Germinal center (tissue), 1 donor: ENCODE data around the gene ERBB4.
"Not testable (repeated sequence)": the region's sequence is repeated elsewhere in the genome, so short reads cannot be mapped to it uniquely, and the experiment has no call there.

Source experiments
- DNase-seq: peaks from one replicate; pipeline ENCODE4 v3.0.0; 2012; ENCODE audit warnings: mixed read lengths, low spot score

Gene ERBB4

DNA sequence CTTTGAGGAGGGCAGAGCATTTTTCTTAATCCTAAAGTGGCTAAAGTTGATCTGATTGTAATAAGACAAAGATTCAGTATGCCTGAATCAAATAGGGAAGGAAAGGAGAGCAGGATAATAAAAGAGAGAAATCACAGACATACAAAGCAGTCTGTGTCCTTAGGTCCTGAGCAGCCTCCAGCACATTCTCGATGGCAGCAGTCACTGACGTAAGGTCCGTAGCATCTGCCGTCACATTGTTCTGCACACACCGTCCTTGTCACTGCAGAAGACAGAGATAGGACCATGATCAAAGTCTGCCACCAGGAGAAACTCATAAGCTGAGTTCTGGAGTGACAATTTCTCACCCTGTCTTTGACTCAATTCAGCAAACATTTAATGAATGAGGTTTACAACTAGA, 813.7 kb downstream of the ERBB4 start:
- no peak for DNase-seq

DNA sequence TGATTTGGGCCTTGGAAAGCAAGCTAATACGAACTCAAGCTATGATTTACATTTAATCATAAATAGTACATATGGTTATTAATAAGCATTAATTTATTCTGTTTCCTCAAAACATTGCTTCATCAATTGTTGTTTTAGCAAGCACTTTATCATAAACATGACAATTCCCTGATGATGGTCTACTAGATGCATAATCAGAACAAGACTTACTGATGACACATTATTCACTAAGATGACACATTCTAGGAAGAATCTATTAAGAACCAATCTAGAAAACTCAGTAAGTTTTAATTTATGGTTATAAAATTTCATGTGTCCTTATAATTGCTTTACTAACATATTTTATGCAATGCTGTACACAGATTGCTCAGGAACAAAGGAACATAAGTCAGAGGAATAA, 815.2 kb downstream of the ERBB4 start:
- no peak for DNase-seq

DNA sequence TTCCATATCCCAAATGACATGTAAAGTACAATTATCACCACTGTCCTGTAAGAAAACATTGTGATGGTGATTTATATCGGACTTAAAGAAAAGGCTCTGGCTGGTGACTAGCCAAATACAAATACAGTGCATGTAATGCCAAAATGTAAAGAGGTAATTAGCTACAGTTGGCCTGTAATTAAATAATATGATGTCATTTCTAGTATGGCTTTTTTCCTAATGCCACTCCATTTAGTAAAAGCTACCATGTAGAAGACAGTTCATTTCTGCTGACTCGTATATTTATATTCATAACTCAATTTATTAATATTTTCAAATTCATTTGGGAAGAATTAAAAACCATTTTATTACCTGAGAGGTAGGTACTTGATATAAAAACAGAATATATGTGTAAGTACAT, 815.7 kb downstream of the ERBB4 start:
- no peak for DNase-seq

DNA sequence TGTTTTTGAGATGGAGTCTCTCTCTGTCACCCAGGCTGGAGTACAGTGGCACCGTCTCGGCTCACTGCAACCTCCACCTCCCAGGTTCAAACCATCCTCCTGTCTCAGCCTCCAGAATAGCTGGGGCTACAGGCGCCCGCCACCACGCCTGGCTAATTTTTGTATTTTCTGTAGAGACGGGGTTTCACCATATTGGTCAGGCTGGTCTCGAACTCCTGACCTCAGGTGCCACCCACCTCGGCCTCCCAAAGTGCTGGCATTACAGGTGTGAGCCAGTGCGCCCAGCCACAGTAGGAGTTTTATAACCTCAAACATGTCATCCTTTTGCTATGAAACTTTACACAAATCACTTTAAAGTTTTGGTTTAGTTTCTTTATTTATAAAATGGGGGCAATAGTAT, 816.7 kb downstream of the ERBB4 start:
- not testable (repeated sequence) for DNase-seq

DNA sequence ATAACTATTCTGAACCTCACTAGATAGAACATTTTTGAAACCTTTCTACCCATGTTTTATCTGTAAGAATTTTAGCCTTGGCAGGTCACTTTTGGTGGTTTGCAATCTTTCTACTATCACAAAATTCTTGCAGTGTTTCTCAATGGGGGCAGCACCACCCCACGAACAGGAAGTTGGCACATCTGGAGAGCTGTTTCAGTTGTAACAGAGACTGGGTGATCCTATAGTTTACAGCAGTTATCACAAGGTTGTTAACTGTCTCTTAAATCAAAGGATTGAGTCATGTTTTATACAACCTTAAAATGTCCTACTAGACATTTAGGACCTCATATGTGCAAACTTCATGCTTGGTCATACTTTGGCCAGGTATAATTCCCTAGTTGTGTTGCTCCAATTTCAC, 829.2 kb downstream of the ERBB4 start:
- DNase-seq = no peak

DNA sequence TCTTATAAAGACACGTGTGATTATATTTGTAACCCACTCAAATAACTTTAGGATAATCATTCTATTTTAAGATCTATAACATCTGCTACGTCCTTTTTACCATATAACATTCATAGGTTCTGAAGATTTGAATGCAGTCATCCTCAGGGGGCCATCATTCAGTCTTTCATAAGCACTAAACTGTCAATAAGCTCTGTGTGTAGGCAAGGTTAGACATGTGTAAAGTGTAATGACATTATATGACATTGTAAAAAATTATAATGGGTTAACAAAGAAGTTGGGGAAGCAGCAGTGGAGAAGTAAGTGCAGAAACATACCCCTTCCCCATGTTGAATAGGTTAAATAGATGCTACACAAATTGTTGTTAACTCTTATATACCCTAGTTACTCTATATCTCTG, 845.9 kb downstream of the ERBB4 start:
- no peak for DNase-seq

DNA sequence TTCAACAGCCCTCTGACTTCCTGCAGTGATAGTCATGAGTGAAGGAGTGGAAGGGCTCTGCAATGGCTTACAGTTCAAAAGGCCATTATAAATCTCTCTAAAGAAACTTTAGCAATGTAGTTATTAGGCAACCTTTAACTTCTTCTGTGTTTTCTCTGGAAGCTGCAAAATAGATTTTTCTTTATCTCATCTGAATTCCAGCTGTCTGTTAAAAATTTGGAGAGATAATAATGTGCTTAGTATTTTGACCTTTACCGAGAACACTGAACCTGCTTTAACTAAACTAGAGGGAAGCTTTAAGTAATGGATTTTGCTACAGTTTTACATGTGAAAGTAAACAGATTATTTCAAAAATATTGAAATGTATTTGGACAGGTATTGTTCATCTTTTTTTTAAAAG, 847.9 kb downstream of the ERBB4 start:
- no peak for DNase-seq

DNA sequence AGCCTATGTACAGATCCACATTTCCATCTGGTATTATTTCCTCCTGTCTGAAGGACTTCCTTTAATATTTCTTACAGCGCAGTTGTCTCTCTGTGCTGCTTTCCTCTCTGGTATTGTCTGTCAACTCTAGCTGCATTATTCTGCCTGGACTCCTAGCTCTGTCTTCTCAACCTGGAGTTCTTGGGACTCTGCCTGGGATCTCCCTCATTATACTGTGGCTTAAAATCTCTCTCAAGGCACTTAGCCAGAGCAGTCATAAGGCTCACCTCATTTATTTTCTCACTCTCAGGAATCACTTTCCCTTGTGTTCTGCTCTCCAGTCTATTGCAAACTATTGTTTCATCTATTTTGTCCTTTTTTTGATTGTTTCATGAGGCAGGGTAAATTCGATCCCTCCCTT, 850.4 kb downstream of the ERBB4 start:
- no peak for DNase-seq

DNA sequence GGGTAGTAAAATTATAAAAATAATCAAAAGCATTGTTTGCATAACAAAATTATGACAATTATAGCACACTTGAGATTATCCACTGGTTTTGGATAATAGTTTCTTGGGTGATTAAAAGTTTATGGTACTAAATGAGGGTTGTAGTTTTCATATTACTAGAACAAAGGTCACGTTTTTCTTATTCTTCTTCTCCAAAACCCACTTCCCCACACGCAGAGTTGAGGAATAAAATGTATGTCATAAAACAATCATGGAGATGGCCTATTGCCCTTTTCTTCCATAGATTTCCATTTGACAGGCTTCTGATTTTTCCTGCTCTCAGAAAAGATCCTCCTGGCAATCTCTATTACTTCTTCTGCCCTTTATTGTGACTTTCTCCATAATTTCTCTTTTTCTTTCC, 863.9 kb downstream of the ERBB4 start:
- no peak for DNase-seq

DNA sequence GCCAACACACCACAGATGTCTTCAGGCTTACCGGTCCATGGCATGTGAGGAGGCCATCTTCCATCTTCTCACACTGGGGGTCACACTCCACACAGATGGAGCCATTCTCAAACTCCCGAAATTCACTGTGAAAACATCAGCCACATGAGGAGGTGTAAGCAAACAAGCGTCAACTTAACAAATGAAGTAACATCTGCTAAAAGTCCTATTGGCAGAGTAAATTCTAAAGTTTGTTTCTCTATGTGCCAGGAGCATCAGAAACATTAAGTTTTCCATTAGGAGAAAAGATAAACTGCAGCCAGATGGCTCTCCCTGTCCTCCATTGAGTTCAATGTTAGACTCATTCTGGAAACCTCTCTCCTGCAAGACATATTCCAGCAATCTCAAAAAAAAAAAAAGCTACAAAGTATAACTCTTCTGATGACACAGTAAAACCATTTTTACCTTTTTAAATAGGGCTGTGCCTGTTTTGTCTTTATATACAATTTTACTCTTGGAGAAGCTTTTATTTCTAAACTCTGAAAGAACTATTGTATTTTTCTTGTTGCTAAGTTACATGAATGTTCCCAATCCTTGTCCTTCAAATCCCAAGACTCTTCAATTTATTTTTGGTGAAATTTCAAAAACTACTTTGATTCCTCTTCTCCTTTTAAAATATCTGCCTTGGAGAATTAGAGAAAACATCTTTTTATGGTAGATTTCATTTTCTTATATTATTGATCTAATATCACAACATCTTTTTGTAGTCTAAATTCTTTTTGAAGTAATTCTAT, 865.3 kb downstream of the ERBB4 start:
- DNase-seq = no peak

DNA sequence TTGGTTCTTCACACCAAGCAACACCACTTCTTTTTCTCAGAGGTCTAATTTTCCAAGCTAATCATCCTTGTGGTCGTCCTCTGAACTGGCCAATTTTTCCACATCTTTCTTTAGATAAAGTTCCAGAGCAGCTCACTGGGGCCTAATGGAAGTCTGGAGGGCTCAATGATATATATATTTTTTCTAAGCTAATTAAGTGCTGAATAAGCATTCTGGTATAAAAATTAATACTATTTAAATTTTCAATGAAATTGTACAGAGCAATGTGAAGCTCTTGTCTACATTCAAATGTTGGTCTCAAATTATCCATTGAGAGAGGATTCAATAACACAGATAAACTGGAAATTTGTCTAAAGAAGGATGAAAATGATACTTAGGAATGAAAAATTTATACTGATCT, 866.6 kb downstream of the ERBB4 start:
- no peak for DNase-seq

DNA sequence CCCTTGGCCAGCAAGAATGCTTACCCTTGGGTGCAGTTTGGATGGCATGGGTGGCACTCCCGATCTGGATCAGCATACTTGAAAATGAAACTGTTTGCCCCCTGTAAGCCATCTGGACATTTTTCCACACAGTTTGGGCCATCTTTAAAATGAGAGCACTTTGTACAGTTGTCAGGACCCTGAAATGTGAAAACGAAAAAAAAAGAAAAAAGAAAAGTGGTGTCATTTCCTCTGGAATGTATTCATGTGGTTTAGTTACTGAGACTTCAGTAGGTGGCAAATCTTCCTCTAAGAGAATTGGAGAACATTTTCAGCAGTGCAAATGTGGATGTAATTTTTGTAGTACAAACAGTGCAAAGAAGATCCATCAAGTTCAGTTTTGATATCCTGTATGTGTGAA, 873.3 kb downstream of the ERBB4 start:
- DNase-seq = no peak

DNA sequence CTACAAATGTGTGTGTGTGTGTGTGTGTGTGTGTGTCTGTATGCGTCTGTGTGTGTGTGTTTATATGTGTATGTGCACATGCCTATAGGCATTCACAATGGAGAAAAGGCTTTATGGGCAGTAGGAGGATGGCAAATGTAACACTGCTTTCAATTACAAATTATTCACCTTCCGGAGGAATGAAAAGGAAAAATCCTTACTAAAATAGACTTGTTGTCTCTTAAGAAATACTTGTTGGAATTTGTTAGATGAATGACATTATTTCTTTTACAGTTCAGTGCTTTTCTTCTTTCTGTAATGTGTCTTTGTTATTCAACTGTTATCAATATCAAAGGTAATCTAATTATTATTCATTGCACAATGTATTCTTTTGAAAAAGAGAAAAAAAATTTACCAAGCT, 874.3 kb downstream of the ERBB4 start:
- DNase-seq = no peak

DNA sequence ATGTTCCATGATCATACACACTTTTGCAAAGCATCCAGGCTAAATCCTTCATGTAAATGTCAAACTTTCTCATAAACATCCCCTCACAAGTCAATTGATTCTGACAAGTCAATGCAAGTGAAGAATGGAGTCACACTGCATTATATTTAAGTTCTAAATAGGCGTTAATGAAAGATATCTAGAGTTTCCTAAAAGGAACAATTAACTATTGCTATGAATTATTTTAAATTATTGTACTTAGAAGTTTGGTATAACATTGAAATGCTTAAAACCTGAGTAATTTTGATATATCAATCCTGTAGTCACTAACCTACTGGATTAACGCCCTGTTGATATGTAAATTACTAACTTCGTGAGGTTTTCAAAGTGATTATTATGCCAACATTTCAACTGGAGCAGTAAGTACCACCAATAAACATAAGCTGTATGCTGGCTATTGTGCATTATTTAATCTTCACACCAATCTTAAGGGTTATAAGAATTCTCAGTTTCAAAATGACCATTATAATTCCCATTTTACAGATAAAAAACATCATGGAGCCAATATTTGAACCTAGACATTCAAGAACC, 884.3 kb downstream of the ERBB4 start:
- DNase-seq = no peak

DNA sequence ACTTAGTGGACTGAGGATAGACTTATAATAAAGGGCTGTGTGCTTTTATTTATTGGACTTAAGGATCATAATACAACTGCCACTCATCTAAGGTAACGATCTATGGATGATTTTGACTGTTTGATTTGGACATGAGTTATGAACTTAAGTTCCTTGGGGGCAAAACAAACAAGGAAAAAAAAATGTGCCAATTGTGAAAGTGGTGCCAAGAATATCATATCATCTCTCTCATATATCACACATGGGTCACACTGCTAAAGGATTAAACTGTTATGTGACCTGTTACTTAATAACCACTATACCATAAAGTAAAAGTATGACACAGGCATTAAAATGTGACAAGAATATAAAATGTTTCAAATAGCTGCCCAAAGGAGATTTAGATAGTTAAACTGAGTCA, 886.3 kb downstream of the ERBB4 start:
- no peak for DNase-seq

DNA sequence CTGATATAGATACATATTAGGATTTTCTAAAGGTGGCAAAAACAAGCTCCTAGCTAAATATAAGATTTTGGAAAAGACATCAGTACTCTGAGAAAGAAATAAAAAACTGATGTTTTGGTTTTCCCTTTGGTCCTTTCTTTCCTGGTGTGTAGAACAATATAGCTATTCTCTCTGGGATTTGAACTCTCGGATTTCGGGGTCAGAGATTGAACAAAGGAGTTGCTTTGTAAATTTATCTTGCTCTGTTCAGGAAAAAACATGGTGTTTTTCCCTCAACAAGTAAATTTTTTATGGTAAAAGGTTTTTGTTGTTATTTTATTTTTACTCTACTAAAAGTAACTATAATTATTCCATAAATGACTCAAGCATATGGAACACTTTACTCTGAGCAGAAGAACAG, 889.3 kb downstream of the ERBB4 start:
- no peak for DNase-seq

DNA sequence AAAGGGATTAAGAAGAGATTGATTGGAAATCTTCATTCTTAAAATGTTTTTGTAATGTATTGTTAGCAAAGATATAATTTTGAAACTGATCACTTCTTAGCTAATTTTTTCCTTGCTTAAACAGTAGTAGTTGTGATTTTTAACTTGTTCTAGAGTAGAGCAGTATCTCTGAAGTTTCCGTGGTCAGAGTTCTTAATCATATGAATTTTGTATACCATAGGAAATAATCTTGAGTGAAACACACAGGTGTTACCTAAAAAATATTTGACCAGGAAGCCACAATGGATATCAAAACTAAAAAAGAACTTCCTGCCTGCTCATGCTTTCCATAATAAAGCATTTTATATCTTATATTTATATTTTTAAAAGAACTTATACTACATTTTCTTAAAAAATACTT, 907.1 kb downstream of the ERBB4 start:
- DNase-seq = no peak

DNA sequence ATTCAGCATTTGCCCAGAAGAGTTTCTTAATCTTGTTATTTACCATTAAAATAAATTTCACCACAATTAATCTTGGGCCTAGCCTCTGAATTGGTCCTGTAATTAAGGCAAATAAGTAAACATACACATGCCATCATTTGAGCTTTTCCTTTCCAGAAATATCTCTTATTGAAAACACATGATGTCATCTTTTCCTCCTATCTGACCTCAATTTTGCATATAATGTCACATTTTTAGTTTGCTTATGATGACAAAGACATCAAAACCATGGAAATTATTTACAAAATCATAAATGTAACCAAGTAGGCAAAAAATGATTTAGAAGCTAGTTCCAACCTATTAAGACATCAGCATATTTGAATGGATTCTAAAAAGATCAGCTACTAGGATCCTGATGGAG, 915.5 kb downstream of the ERBB4 start:
- DNase-seq = no peak

DNA sequence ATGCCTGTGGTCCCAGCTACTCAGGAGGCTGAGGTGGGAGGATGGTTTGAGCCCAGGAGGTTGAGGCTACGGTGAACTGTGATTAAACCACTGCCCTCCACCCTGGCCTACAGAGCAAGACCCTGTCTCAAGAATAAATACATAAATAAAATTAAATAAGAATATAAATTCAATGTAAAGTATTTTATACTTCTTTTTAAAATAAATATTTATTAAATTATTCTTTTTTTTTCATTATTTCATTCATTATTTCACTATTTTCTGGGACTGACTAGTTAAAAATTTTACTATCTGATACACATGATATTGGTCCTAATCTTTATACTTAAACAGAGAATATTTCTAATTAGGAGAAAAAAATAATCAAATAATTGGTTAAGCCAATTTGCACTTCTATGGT, 917.6 kb downstream of the ERBB4 start:
- DNase-seq = no peak

DNA sequence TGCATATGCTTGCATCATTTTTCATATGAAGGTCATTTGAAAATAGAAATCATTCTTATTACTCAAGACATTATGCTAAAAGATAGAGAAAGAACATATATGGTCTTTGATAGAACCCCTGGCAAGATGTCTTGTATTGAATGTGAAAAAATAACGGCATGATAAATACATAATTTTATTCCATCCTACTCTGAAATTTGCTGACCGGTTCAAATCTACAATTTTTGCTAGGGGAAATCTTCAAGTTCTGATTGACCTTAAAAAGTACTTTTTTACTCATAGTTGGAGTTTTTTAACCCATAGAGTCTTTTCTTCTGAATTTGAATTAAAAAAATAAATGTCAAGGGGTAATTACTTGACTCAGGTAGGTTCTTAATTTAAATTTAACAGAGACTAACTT, 920.8 kb downstream of the ERBB4 start:
- DNase-seq = no peak

DNA sequence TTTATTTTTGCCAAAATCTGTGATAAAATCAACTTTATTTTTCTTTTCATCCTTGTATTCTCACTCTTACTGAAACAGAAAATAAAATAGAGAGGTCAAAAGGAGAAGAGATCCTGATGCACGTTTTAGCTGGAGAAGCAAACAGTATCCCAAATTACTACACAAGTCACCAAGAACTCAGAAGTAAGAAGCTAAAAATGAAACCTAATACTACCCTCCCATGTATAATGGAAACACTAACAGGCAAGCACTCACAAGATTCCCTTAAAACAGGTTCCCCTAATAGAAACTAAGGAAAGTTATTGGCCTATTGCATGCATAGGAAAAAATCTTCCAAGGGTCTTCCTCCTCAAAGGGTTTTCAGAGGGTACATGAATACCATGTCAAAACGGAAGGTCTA, 927.0 kb downstream of the ERBB4 start:
- DNase-seq = no peak

DNA sequence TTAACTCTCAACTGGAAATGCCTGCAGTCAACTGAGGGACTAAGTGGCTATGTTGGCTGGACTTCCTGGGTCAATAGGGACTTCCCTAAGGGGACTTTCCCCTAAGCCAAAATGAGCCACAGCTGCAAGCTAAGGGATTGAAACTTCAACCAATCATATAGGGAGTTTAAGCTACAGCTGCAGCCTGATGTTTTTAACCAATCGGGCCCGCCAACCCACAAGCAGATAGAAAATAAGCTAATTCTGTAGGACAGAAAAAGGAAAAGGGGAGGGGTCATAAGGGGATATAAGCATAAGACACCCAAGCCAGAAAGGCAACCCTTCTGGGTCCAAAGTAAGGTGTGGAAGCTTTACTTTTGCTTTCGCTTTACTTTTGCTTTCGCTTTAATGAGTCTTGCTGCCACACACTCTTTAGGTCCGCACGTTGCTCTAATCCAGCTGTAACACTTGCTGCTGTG, 927.5 kb downstream of the ERBB4 start:
- DNase-seq = no peak

DNA sequence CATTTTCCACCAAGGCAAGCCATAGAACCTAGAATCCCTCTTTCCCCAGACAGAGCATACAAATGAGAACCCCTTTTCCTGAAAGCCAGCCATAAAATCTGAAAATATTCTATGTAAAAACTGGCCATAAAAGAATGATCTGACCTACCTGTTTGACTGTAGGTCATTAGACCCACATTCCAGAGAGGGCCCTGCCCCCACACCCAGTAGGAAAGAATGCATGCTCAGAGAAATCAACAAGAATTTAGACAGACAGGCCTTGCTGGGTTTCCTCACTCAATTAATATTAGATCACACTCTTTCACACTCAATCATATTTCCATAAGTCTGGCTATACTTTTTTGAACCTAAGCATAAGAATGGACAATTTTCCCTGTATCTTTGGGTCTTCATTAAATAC, 929.5 kb downstream of the ERBB4 start:
- DNase-seq = no peak

DNA sequence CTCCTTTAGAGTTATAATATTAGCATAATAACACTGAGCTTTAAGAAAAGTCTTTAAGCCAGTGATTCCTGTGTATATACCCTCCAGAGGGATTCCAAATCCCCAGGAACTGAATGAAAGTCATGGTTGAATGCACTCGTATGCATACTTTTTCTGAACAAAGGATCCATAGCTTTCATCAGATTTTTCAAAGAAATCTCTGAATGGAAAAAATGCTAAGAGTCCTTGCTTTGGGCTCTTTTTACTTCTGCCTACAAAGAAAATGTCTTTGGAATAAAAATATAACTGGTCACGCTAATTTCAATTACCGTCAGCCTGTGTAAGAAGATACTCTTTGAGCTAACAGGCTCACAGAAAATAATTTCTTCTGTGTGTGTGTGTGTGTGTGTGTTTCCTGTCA, 939.5 kb downstream of the ERBB4 start:
- DNase-seq = no peak
